ENCODE measurements around the gene IDH3G. TPM values are rescaled to one million over a fixed set of nuclear protein-coding genes. Genes with fewer than 3 reads are reported as not detected.
"Not testable (repeated sequence)": the region's sequence is repeated elsewhere in the genome, so short reads cannot be mapped to it uniquely, and the experiment has no call there.

The IDH3G gene
- total RNA-seq, 1 donor from 2014 or later, result 26.6 TPM

- no peak for DNase-seq
Measured at GRCh38 chrX:153762626-153763173, 31.5 kb downstream of the IDH3G start.

GRCh38 chrX:153761863-153762262 is 32.3 kb downstream of the IDH3G start:
- DNase-seq, result no peak

DNA sequence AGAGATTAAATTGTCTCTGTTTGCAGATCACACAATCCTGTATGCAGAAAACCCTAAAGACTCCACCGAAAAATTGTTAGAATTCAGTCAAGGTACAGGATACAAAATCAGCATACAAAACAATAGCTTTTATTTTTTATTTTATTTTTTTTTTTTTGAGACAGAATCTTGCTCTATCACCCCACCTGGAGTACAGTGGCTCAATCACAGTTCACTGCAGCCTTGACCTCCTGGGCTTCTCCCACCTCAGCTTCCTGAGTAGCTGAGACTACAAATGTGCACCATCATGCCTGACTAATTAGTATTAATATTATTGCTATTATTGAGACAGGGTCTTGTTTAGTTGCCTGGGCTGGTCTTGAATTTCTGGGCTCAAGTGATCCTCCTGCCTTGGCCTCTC is 39.0 kb downstream of the IDH3G start:
- DNase-seq, result no peak

DNA sequence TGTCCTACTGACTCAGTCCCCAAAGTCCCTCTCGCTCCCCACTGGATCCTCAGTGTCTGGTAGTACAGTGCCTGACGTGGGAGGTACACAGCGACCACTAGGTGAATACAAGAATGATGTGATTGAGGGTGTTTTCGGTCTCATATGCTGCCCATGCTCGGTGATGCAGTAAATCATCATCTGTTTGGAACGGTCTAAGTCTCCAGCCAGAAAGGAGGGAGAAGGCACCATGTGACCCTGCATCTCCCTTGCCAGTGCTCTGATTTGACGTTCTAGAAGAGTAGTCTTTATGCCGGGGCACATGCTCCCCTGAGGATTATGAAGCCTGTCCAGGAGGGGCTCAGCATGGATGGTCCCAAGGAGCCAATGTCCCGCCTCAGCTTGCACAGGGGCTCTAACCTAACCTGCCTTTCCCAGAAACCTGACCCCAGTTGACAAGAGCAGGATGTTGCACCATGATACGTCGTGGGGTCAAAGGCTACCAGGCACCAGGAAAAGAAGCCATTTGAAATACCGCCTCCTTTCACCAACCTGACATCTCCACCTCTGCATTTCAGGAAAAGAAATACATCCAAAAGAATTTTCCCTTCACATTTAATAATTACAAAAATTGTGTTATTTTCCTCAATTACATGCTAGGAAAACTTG is 43.9 kb downstream of the IDH3G start:
- DNase-seq, result no peak

DNA sequence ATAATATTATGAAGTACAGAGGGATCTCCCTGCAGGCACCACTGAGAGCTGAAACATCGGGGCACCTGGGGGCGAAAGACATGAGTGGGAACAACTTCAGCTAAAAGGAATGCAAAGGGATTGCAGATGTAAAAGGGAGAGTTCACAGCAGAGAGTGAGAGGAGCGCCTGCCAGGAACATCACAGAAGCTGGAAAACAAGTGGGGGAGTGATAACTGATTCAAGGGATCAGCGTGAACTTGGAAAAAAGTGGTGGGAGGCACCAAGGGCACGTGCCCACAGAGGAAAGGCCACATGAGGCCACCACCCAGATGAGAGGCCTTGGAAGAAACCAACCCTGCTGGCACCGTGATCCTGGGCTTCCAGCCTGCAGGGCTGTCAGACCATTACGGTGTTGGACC is 45.2 kb downstream of the IDH3G start:
- DNase-seq, result not testable (repeated sequence)

DNA sequence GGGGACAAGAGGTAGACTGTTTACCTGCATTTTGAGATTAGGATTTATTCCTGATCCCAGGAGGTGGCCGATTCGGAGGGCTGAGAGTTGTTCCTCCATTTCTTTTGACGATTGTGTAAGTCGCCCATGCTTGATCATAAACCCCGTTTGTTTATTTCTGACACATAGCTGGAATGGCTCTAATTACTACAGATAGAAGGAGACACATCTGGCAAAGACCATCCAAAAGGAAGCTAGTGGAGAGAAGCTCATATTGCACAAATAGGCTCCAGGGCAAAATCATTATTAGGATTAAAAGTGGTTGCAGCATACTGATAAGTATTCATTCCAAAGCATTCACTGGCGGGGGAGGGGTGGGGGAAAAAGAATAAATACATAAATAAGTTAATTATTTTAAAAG is 47.2 kb downstream of the IDH3G start:
- DNase-seq, result not testable (repeated sequence)

- no peak for DNase-seq
Measured at GRCh38 chrX:153746359-153746758, 47.8 kb downstream of the IDH3G start.

GRCh38 chrX:153745067-153745433 is 49.1 kb downstream of the IDH3G start:
- not testable (repeated sequence) for DNase-seq

DNA sequence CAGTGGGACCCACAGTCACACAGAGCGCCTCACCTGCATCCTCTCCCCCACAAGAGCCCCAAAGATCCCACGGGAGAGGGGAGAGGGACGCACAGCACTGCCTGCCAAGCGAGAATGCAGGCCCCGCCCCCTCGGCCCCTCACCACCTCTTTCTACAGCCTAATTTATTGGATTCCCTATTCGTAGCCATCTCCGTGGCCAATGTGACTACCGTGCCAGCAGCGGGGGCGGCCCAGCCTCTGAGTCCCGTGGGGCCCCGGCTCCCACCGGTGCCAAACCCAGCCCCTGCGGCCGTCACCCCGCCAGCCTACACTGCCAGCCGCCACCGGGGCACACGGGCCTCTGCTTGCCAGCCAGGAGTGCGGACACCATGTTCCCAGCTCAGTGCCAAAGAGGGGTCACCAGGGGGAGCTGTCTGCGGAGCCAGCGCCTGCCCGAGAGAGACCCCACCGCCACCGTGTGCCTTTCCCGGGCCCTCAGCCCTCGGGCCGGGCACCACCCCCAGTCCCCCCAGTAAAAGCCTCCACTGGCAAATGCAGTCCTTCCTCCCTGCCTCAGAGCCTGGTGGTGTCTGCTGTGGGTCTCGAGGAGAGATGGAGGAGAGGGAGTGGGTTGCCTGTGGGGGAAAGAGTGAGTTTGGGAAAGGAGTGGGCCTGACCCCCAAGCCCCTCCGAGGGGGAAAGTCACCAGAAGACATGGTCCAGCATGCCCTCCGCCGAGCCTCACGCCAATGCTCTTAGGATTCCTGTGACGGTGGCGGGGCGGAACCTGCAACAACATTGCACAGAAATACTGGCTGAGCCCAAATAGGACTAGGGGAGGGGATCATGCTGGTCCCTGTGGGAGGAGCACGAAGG is 49.7 kb downstream of the IDH3G start:
- DNase-seq, result no peak

DNA sequence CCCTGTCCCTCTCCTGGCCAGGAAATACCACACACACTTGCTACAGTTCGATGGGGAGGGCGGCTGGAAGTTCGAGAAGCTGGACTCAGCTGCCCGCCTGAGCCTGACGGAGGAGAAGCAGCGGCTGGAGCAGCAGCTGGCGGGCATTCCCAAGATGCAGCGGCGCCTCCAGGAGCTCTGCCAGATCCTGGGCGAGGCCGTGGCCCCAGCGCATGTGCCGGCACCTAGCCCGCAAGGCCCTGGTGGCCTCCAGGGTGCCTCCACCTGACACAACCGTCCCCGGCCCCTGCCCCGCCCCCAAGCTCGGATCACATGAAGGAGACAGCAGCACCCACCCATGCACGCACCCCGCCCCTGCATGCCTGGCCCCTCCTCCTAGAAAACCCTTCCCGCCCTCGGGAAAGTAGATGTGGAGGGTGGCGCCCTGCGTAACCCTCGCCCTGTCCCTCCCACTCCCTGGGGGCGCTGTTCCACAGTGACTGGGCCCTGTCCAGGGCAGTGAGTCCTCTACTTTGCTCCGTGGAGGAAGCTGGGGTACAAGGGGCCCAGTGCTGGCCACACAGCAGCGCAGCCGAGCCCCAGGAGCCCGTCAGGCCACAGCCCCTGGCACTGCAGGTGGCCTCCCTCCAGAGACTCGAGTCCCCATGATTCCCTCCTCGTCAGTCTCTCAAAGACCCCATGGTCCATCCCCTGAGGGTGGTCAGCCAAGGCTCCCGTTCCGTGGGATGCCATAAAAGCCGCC is 50.5 kb downstream of the IDH3G start:
- DNase-seq, result not testable (repeated sequence)

DNA sequence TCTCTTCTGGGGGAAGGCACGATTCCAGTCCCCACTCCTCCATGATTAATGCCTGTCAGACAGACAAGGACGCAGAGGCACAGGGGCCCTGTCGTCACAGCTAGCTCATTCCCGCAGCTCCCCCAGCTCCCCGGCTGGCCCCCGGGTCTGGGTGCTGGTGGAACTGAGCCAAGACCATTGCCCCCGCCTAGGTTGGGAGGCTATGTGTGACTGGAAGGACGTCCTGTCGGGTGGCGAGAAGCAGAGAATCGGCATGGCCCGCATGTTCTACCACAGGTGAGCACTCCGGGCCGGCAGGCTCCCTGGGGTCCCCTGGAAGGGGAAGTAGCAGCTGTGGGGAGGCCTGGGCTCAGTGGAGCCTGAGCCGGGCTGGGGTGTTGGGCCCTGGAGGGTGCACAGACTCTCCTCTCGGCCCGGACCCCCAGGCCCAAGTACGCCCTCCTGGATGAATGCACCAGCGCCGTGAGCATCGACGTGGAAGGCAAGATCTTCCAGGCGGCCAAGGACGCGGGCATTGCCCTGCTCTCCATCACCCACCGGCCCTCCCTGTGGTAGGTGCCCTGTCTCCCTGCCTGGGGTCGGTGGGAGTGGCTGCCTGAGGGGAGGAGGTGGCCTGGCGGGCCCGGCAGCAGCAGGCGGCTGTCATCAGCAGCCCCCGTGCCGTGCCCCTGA is 51.2 kb downstream of the IDH3G start:
- DNase-seq, result not testable (repeated sequence)

GRCh38 chrX:153742111-153742510 is 52.1 kb downstream of the IDH3G start:
- not testable (repeated sequence) for DNase-seq

DNA sequence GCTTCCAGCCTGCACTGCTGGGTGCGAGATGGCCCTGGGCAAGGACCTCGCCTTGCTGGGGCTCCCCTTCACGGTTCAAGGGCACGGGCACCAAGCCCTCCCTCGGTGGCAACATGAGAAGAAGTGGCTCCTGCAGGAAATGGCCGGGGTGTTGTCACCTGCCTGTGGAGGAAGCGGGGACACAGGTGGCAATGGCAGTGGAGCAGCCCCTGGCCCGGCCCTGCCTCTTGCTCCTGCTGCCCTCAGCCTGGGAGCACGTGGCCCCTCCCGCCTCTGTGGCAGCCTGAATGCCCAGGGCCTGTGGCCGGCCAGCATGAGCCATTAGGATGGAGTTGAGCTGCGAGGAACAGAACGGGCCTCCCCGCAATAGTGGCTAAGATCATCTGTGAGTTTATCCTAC is 52.7 kb downstream of the IDH3G start:
- DNase-seq, result no peak

DNA sequence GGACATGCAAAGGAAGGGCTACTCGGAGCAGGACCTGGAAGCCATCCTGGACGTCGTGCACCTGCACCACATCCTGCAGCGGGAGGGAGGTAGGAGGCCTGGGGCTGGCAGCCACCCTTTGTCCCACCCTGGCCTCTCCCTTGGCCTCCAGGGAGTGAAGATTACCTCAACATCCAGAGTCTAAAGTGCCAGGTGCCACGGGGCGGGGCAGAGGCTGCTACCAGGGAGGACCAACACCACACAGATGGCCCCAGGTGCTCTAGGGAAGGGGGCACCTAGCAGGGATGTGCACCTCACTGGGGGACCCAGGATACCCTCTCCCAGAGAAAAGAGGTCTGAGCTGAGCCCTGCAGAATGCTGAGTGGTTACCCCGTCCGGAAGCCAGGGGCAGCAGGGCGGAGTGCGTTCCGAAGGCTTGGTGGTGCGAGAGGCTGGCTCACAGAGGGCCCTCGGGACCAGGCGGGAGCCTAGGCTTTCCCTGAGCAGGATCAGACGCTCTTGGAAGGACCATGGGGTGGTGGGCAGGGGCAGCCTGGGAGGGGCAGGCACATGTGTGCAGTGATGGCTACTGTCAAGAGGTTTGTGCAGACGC is 53.4 kb downstream of the IDH3G start:
- DNase-seq, result no peak

GRCh38 chrX:153739754-153740486 is 54.3 kb downstream of the IDH3G start:
- DNase-seq, result no peak

DNA sequence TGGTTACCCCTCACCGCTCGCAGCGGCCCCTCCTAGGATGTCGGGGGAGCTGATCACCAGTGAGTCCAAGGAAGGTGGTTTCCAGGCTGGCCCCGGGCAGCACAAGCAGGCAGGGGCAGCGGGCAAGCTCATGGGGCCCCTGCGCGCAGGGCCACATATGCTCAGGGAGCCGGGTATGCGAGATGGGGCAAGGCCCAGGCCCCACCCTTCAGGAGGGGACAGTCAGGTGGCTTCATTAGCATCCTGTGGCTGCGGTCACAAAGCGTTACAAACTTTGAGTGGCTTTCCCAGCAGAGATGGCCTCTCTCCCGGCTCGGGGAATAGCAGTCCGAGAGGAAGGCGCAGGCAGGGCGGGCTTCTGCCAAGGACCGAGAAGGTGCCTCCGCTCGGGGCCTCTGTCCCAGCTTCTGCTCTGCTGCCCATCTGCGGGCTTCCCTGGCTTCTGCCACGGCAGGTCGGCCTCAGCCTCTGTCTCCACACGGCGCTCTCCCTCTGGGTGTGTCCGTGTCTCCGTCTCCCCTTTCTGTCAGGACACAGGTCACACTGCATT is 56.0 kb downstream of the IDH3G start:
- DNase-seq, result no peak

- DNase-seq, result no peak
Measured at GRCh38 chrX:153736871-153737441, 57.2 kb downstream of the IDH3G start.

GRCh38 chrX:153736071-153736820 is 57.9 kb downstream of the IDH3G start:
- no peak for DNase-seq

All from skin of body (tissue), 2 donors.